Trophoblast cell (in vitro differentiated cells and primary cell): ENCODE data around the gene SPOCK1.

Source experiments
- DNase-seq, 2 donors: peaks; one replicate each; pipeline ENCODE4 v3.0.0-alpha.2; 2016
- H2AFZ ChIP-seq: 2 replicates; pipeline ENCODE4 v1.6.1; 2013; ENCODE audit warnings: low read length, moderate library complexity, mild to moderate bottlenecking; ENCODE audit not compliant: insufficient read depth, poor library complexity
- H2AK5ac ChIP-seq: 2 replicates; pipeline ENCODE4 v1.6.1; 2013; ENCODE audit warnings: mild to moderate bottlenecking, low read length
- H2BK120ac ChIP-seq: 2 replicates; pipeline ENCODE4 v1.6.1; 2013; ENCODE audit warnings: low read length, mild to moderate bottlenecking, moderate library complexity; ENCODE audit not compliant: insufficient read depth, poor library complexity
- H2BK12ac ChIP-seq: 2 replicates; pipeline ENCODE4 v1.6.1; 2013; ENCODE audit warnings: mild to moderate bottlenecking, low read length, moderate library complexity
- H2BK5ac ChIP-seq: 2 replicates; pipeline ENCODE4 v1.6.1; 2013; ENCODE audit warnings: low read length, low read depth, moderate library complexity, mild to moderate bottlenecking; ENCODE audit not compliant: poor library complexity
- H3K14ac ChIP-seq: 2 replicates; pipeline ENCODE4 v1.6.1; 2013; ENCODE audit warnings: mild to moderate bottlenecking, low read length
- H3K18ac ChIP-seq: 2 replicates; pipeline ENCODE4 v1.6.1; 2013; ENCODE audit warnings: mild to moderate bottlenecking, low read length
- H3K23ac ChIP-seq: 2 replicates; pipeline ENCODE4 v1.6.1; 2013; ENCODE audit warnings: low read length
- H3K27ac ChIP-seq: 2 replicates; pipeline ENCODE4 v1.5.1; 2013; ENCODE audit warnings: low read depth, mild to moderate bottlenecking, inconsistent platforms, low read length, moderate library complexity
- H3K27me3 ChIP-seq: 2 replicates; pipeline ENCODE4 v1.6.1; 2013; ENCODE audit warnings: inconsistent platforms, mild to moderate bottlenecking, low read length, moderate library complexity; ENCODE audit not compliant: insufficient read depth
- H3K36me3 ChIP-seq, 2 experiments: 1 replicate in 1 of 2; 2 replicates in 1 of 2; pipeline ENCODE4 v1.6.1; 2013; ENCODE audit warnings: low read length in 2 of 2, mild to moderate bottlenecking in 2 of 2, moderate library complexity in 1 of 2; ENCODE audit not compliant: insufficient read depth in 2 of 2, control insufficient read depth in 1 of 2
- H3K4ac ChIP-seq: 2 replicates; pipeline ENCODE4 v1.6.1; 2013; ENCODE audit warnings: low read depth, mild to moderate bottlenecking, low read length, moderate library complexity
- H3K4me1 ChIP-seq, 2 experiments: 1 replicate in 1 of 2; 2 replicates in 1 of 2; pipeline ENCODE4 v1.6.1; 2013; ENCODE audit warnings: low read length in 2 of 2, mild to moderate bottlenecking in 2 of 2, moderate library complexity in 1 of 2; ENCODE audit not compliant: insufficient read depth in 2 of 2, control insufficient read depth in 1 of 2
- H3K4me2 ChIP-seq: 2 replicates; pipeline ENCODE4 v1.6.1; 2013; ENCODE audit warnings: inconsistent platforms, mild to moderate bottlenecking, low read length, moderate library complexity
- H3K4me3 ChIP-seq: 2 replicates; pipeline ENCODE4 v1.5.1; 2013; ENCODE audit warnings: mild to moderate bottlenecking, low read depth, low read length, inconsistent platforms
- H3K79me1 ChIP-seq: one replicate; pipeline ENCODE4 v1.6.1; 2013; ENCODE audit warnings: low read length
- H3K79me2 ChIP-seq: 2 replicates; pipeline ENCODE4 v1.6.1; 2013; ENCODE audit warnings: low read length, mild to moderate bottlenecking; ENCODE audit not compliant: control insufficient read depth, insufficient read depth, poor library complexity
- H3K9ac ChIP-seq: 2 replicates; pipeline ENCODE4 v1.6.1; 2013; ENCODE audit warnings: mild to moderate bottlenecking, low read length
- H3K9me3 ChIP-seq: 2 replicates; pipeline ENCODE4 v1.6.1; 2013; ENCODE audit warnings: low read depth, mild to moderate bottlenecking, control low read depth, inconsistent platforms, low read length; ENCODE audit not compliant: insufficient read depth
- H4K12ac ChIP-seq: 2 replicates; pipeline ENCODE4 v1.6.1; 2013; ENCODE audit warnings: low read depth, mild to moderate bottlenecking, low read length, moderate library complexity
- H4K8ac ChIP-seq: 2 replicates; pipeline ENCODE4 v1.6.1; 2013; ENCODE audit warnings: low read depth, mild to moderate bottlenecking, low read length, moderate library complexity
- H4K91ac ChIP-seq: one replicate; pipeline ENCODE4 v1.6.1; 2013; ENCODE audit warnings: low read depth, mild to moderate bottlenecking, low read length, moderate library complexity
- WGBS: extraction: QIAGEN DNeasy Blood & Tissue Kit; methylation state at CpG from one replicate; pipeline ENCODE4 v1.1.7; 2013; ENCODE audit warnings: missing lambda C conversion rate; ENCODE audit not compliant: insufficient read length, insufficient coverage; ENCODE audit errors: extremely low coverage; 5-methylcytosine and 5-hydroxymethylcytosine counted together

The SPOCK1 gene

GRCh38 chr5:137365126-137365865 lies 133.8 kb downstream of the SPOCK1 start:
- H3K14ac ChIP-seq = no peak overlapping the region
- H3K27me3 ChIP-seq = no peaks in the 10 kb centered on the region
- H2BK5ac ChIP-seq = no peak overlapping the region
- no peak overlapping the region for H3K9ac ChIP-seq
- H4K8ac ChIP-seq = no peak overlapping the region
- no CpG with 5 or more reads among the region's 3 CpGs for WGBS
- H3K79me1 ChIP-seq = no peaks in the 10 kb centered on the region
- H3K4me1 ChIP-seq = no peaks in the 10 kb centered on the region
- no peak for DNase-seq
- no peak overlapping the region for H3K4me3 ChIP-seq
- no peak overlapping the region for H4K12ac ChIP-seq
- H2BK120ac ChIP-seq = no peak overlapping the region
- no peak overlapping the region for H3K27ac ChIP-seq
- H3K23ac ChIP-seq = no peak overlapping the region
- no peak overlapping the region for H3K18ac ChIP-seq
- no peak overlapping the region for H2AFZ ChIP-seq
- H3K79me2 ChIP-seq = no peaks in the 10 kb centered on the region
- H3K4ac ChIP-seq = no peak overlapping the region
- no peak overlapping the region for H3K4me2 ChIP-seq
- no peak overlapping the region for H4K91ac ChIP-seq
- H2BK12ac ChIP-seq = no peak overlapping the region
- peaks cover 3% of the 10 kb centered on the region for H3K9me3 ChIP-seq
- H2AK5ac ChIP-seq = no peak overlapping the region
- no peaks in the 10 kb centered on the region for H3K36me3 ChIP-seq

DNA sequence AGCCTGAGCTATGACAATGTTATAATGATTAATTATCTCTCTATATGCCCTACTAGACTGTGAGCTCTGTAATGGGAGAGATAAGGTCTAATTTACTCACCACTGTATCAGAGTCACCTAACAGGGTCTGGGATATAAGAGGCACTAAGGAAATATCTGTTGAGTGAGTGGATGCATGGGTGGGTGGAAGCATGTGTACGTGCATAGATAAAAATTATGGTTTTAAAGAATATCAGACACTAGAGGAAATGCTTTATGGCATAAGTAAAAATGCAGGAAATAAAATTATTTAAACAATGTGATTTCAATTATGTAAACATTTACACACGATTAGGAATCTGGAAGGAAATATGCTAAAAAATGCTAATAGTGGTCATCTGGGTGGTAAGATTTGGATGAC lies 137.8 kb downstream of the SPOCK1 start:
- H3K79me1 ChIP-seq = no peaks in the 10 kb centered on the region
- no peak overlapping the region for H4K12ac ChIP-seq
- no peaks in the 10 kb centered on the region for H3K36me3 ChIP-seq
- no peak overlapping the region for H3K14ac ChIP-seq
- H3K4me1 ChIP-seq = no peaks in the 10 kb centered on the region
- H3K18ac ChIP-seq = no peak overlapping the region
- no peak overlapping the region for H2AFZ ChIP-seq
- H3K27me3 ChIP-seq = no peaks in the 10 kb centered on the region
- no peak for DNase-seq
- no peak overlapping the region for H3K4ac ChIP-seq
- peaks cover 3% of the 10 kb centered on the region for H3K9me3 ChIP-seq
- no peaks in the 10 kb centered on the region for H3K79me2 ChIP-seq
- H3K27ac ChIP-seq = no peak overlapping the region
- WGBS = no CpG with 5 or more reads among the region's 2 CpGs
- no peak overlapping the region for H2BK5ac ChIP-seq
- no peak overlapping the region for H3K4me2 ChIP-seq
- no peak overlapping the region for H2BK12ac ChIP-seq
- no peak overlapping the region for H3K9ac ChIP-seq
- no peak overlapping the region for H3K4me3 ChIP-seq
- no peak overlapping the region for H2BK120ac ChIP-seq
- H3K23ac ChIP-seq = no peak overlapping the region
- H4K8ac ChIP-seq = no peak overlapping the region
- H2AK5ac ChIP-seq = no peak overlapping the region
- H4K91ac ChIP-seq = no peak overlapping the region

GRCh38 chr5:137360607-137361006 lies 138.5 kb downstream of the SPOCK1 start:
- no peaks in the 10 kb centered on the region for H3K79me2 ChIP-seq
- no peak overlapping the region for H2BK12ac ChIP-seq
- H3K79me1 ChIP-seq = no peaks in the 10 kb centered on the region
- no peaks in the 10 kb centered on the region for H3K4me1 ChIP-seq
- H3K36me3 ChIP-seq = no peaks in the 10 kb centered on the region
- no peak overlapping the region for H4K91ac ChIP-seq
- H3K27ac ChIP-seq = no peak overlapping the region
- H4K8ac ChIP-seq = no peak overlapping the region
- H3K9me3 ChIP-seq = peaks cover 3% of the 10 kb centered on the region
- H2AK5ac ChIP-seq = no peak overlapping the region
- no peak overlapping the region for H4K12ac ChIP-seq
- no peak overlapping the region for H3K4me3 ChIP-seq
- no peak overlapping the region for H3K4me2 ChIP-seq
- no peak overlapping the region for H3K9ac ChIP-seq
- H2BK120ac ChIP-seq = no peak overlapping the region
- no peaks in the 10 kb centered on the region for H3K27me3 ChIP-seq
- H3K4ac ChIP-seq = no peak overlapping the region
- H3K18ac ChIP-seq = no peak overlapping the region
- DNase-seq = no peak
- no peak overlapping the region for H2BK5ac ChIP-seq
- H3K23ac ChIP-seq = no peak overlapping the region
- no peak overlapping the region for H2AFZ ChIP-seq
- no peak overlapping the region for H3K14ac ChIP-seq

DNA sequence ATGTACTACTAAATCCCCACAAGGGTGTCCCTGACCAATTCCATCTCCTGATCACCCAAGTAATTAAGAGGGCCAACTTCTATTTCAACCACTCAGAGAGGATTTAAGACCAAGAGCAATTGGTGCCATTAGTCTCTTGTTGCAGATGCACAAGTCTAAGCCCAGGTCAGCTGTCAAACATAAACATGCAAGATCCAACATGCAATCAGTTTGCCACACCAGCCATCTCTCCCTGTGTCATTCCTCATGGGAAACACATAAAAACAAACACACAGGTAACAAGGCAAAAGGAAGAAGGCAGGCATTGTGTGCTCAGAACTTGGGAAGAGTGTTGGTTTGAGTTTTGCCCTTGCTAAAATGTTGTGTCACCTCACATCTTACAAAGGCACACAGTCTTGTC lies 139.2 kb downstream of the SPOCK1 start:
- Histone ChIP-seq H3K18ac (no peak overlapping the region), H2BK12ac (no peak overlapping the region), H3K36me3 (no peaks in the 10 kb centered on the region), H2BK120ac (no peak overlapping the region), H2AK5ac (no peak overlapping the region), H3K9ac (no peak overlapping the region), H4K12ac (no peak overlapping the region), H3K27me3 (no peaks in the 10 kb centered on the region), H4K8ac (no peak overlapping the region), H2AFZ (no peak overlapping the region), H3K4me2 (no peak overlapping the region), H3K79me2 (no peaks in the 10 kb centered on the region), H3K27ac (no peak overlapping the region), H4K91ac (no peak overlapping the region), H3K4ac (no peak overlapping the region), H3K9me3 (peaks cover 2% of the 10 kb centered on the region), H3K23ac (no peak overlapping the region), H3K14ac (no peak overlapping the region), H2BK5ac (no peak overlapping the region), H3K4me3 (no peak overlapping the region), H3K79me1 (no peaks in the 10 kb centered on the region), H3K4me1 (no peaks in the 10 kb centered on the region)
- no peak for DNase-seq
